H1 (cell line): ENCODE data around the gene UNC93A. TPM values are rescaled to one million over a fixed set of nuclear protein-coding genes. Genes with fewer than 3 reads are reported as not detected.

ENCODE experiments used
- CBX5 ChIP-seq: fragments of 300-800, 300-1000 bp; sonication (generic); IDR thresholded peaks from 2 replicates; pipeline ENCODE4 v1.7.1; 2016; ENCODE audit warnings: antibody characterized with exemption, low read length, low read depth
- EGR1 ChIP-seq: IDR thresholded peaks from 2 replicates; pipeline ENCODE4 v1.6.1; 2011; ENCODE audit warnings: low read depth, low read length, borderline replicate concordance
- EZH2 ChIP-seq: fragments of 200-600 bp; sonication (generic); IDR thresholded peaks from 2 replicates; pipeline ENCODE4 v1.7.1; 2012; ENCODE audit warnings: low read depth, mild to moderate bottlenecking, moderate library complexity, low read length, inconsistent platforms; ENCODE audit not compliant: severe bottlenecking
- MAFK ChIP-seq: IDR thresholded peaks from 2 replicates; pipeline ENCODE4 v1.6.1; 2012; ENCODE audit warnings: low read depth, mild to moderate bottlenecking, improper control_type of control experiment, low read length
- NRF1 ChIP-seq: IDR thresholded peaks from 2 replicates; pipeline ENCODE4 v1.6.1; 2011; ENCODE audit warnings: mild to moderate bottlenecking, low read depth, low read length, improper control_type of control experiment
- RFX5 ChIP-seq: IDR thresholded peaks from 2 replicates; pipeline ENCODE4 v1.6.1; 2011; ENCODE audit warnings: low read depth, low read length, improper control_type of control experiment, borderline replicate concordance
- polyA plus RNA-seq, 7 experiments: library from polyadenylated mRNA; depleted of rRNA in 3 of 7; stranded (reverse) in 5 of 7; unstranded in 2 of 7; fragments of >200 nt in 5 of 7; fragments of 200-250 nt in 2 of 7; gene quantifications; 1 replicate in 5 of 7; 2 replicates in 1 of 7; 4 replicates in 1 of 7; pipeline versions ENCODE4 v1.2.1 to v1.2.3, GENCODE V29; 2011 to 2013; ENCODE audit warnings: missing spikeins in 2 of 7, mixed read lengths in 2 of 7
- total RNA-seq: library from RNA; stranded (reverse); fragmentation: NEBNext Ultra II Directional; extraction: Animal tissue kit (Norgen Biotek cat#: 25700); gene quantifications from 2 replicates; pipeline ENCODE4 v1.2.1, GENCODE V29; 2021
- TF ChIP-seq, protein P1 (sequence below): IDR thresholded peaks from 2 replicates; pipeline ENCODE4 v1.6.1; 2011; ENCODE audit warnings: low read length, improper control_type of control experiment
- TF ChIP-seq, protein P2 (sequence below): IDR thresholded peaks from 2 replicates; pipeline ENCODE4 v1.6.1; 2012; ENCODE audit warnings: inconsistent platforms

UNC93A gene
- total and polyA plus RNA-seq, 2 of the 8 experiments (the other 6 are each of a cell fraction or from before 2014, with no cell fraction given) = 0.39 TPM; not detected in 1

DNA sequence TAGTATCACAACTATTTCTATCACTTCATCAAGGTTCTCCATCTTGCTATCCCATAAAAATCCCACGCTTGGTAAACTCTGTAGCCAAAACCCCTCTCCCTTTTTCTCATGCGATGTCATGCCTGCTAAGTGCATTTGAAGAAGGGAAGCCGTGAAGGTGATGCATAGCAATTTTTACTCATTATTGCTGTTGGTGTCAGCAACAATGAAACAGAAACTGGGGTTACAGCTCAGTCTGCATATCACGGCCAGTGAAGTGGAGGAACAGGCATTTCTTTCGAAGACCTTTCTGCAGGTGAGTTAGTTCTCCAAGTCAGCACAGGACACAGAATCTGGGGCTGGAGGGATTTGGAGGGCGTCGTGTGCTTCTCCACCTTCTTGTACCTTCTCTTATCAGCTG, 5.8 kb downstream of the UNC93A start (continued):
- TF ChIP-seq MAFK (no peak), RFX5 (no peak), EZH2 (no peak), NRF1 (no peak), EGR1 (no peak), CBX5 (no peak)
- TF ChIP-seq, protein P1, sequence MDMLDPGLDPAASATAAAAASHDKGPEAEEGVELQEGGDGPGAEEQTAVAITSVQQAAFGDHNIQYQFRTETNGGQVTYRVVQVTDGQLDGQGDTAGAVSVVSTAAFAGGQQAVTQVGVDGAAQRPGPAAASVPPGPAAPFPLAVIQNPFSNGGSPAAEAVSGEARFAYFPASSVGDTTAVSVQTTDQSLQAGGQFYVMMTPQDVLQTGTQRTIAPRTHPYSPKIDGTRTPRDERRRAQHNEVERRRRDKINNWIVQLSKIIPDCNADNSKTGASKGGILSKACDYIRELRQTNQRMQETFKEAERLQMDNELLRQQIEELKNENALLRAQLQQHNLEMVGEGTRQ = no peak
- TF ChIP-seq, protein P2, sequence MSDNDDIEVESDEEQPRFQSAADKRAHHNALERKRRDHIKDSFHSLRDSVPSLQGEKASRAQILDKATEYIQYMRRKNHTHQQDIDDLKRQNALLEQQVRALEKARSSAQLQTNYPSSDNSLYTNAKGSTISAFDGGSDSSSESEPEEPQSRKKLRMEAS = no peak
